Kidney (tissue), 22 donors: Measurements from ENCODE around the gene HES5. TPM values are rescaled to one million over a fixed set of nuclear protein-coding genes. Genes with fewer than 3 reads are reported as not detected.
"Not testable (repeated sequence)": the region's sequence is repeated elsewhere in the genome, so short reads cannot be mapped to it uniquely, and the experiment has no call there.

ENCODE experiments used
- DNase-seq, 5 donors: peaks; one replicate each; pipeline ENCODE4 v3.0.0-alpha.2; 2013 to 2020
- FAIRE-seq: peaks from 2 replicates; lab custom pipeline; 2012; peaks lifted over from hg19 to GRCh38; lab: Jason Lieb, UNC
- H3K27ac ChIP-seq, 2 donors: one replicate each; pipeline ENCODE4 v1.7.0; 2013; ENCODE audit warnings: low read depth in 2 of 2, low read length in 2 of 2, inconsistent platforms in 1 of 2
- H3K27me3 ChIP-seq: one replicate; pipeline ENCODE4 v1.7.1; 2013; ENCODE audit warnings: low read length, inconsistent platforms; ENCODE audit not compliant: control insufficient read depth, insufficient read depth
- H3K36me3 ChIP-seq, 3 donors: one replicate each; pipeline versions ENCODE4 v1.7.0 to v1.7.1; 2013; ENCODE audit warnings: low read length in 3 of 3, control low read depth in 1 of 3, inconsistent platforms in 1 of 3; ENCODE audit not compliant: insufficient read depth in 3 of 3, control insufficient read depth in 2 of 3
- H3K4me1 ChIP-seq, 3 donors: one replicate each; pipeline versions ENCODE4 v1.7.0 to v1.7.1; 2013; ENCODE audit warnings: low read length in 3 of 3, inconsistent platforms in 1 of 3, low read depth in 1 of 3; ENCODE audit not compliant: control insufficient read depth in 2 of 3, insufficient read depth in 2 of 3
- H3K4me3 ChIP-seq, 3 donors: one replicate each; pipeline versions ENCODE4 v1.7.0 to v1.8.1; 2013; ENCODE audit warnings: low read length in 3 of 3, control low read depth in 1 of 3, inconsistent platforms in 1 of 3
- H3K9ac ChIP-seq, 3 donors: one replicate each; pipeline versions ENCODE4 v1.7.0 to v1.7.1; 2013; ENCODE audit warnings: low read length in 3 of 3, control low read depth in 1 of 3, inconsistent platforms in 1 of 3
- H3K9me3 ChIP-seq, 3 donors: one replicate each; pipeline versions ENCODE4 v1.7.0 to v1.7.1; 2013; ENCODE audit warnings: low read length in 3 of 3, control low read depth in 1 of 3, inconsistent platforms in 1 of 3; ENCODE audit not compliant: control insufficient read depth in 2 of 3, insufficient read depth in 1 of 3
- intact Hi-C: fragments of 100-400 bp; cut with DNase I; formaldehyde crosslinking; loops from one replicate; pipeline ENCODE4 v1.11.1; 2022
- long read RNA-seq, 10 donors: library from polyadenylated mRNA in 1 of 10; unstranded in 1 of 10; transcript quantifications; one replicate each; pipeline ENCODE4 v2.0.0 and lab custom pipeline, GENCODE V29; 2021 to 2026
- polyA plus RNA-seq: library from polyadenylated mRNA; stranded (reverse); fragments of 350-450 nt; fragmentation: Illumina TruSeq; extraction: RNeasy Lipid Tissue Mini Kit (QIAGEN cat#74804); gene quantifications from one replicate; pipeline ENCODE4 v1.2.3, GENCODE V29; 2014; ENCODE audit warnings: low read depth, low replicate concordance; ENCODE audit not compliant: insufficient read depth
- total RNA-seq: library from RNA; stranded (reverse); fragmentation: NEBNext Ultra II Directional; extraction: Animal tissue kit (Norgen Biotek cat#: 25700); gene quantifications from one replicate; pipeline ENCODE4 v1.2.1, GENCODE V29; 2021
- TF ChIP-seq, protein P1 (sequence below): IDR thresholded peaks from 3 replicates; pipeline ENCODE4 v1.5.1; 2012; ENCODE audit warnings: mild to moderate bottlenecking, moderate library complexity, borderline replicate concordance; ENCODE audit not compliant: insufficient read depth; ENCODE audit errors: extremely low read depth
- donor health status: control.
- donor health status: control.
- donor health status: control.
- donor health status: control.
- donor health status: control.
- donor health status: DM: yes; HTN: yes; CAD: no.
- donor health status: Normal renal cell carcinoma (clear cell type).

Gene HES5, protein sequence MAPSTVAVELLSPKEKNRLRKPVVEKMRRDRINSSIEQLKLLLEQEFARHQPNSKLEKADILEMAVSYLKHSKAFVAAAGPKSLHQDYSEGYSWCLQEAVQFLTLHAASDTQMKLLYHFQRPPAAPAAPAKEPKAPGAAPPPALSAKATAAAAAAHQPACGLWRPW
- 0.44 TPM for total RNA-seq
- not detected for polyA plus RNA-seq
- long read RNA-seq, donor 1 = 0 reads
- long read RNA-seq, donor 2 = 0 reads
- long read RNA-seq, donor 3 = 0 reads
- long read RNA-seq, donor 4 = 0 reads
- long read RNA-seq, donor 5 = 0 reads
- long read RNA-seq, donor 6, partial matches to known transcripts = 0 of 1 reads
- long read RNA-seq, donor 6, other reads (novel, unspliced or antisense) = 0 of 1 reads
- long read RNA-seq, donor 7, partial matches to known transcripts = 1 of 1 reads
- long read RNA-seq, donor 7, other reads (novel, unspliced or antisense) = 0 of 1 reads
- long read RNA-seq, donor 8 = 0 reads
- long read RNA-seq, donor 9 = 0 reads
- long read RNA-seq, donor 10, partial matches to known transcripts = 0 of 1 reads
- long read RNA-seq, donor 10, other reads (novel, unspliced or antisense) = 0 of 1 reads

DNA sequence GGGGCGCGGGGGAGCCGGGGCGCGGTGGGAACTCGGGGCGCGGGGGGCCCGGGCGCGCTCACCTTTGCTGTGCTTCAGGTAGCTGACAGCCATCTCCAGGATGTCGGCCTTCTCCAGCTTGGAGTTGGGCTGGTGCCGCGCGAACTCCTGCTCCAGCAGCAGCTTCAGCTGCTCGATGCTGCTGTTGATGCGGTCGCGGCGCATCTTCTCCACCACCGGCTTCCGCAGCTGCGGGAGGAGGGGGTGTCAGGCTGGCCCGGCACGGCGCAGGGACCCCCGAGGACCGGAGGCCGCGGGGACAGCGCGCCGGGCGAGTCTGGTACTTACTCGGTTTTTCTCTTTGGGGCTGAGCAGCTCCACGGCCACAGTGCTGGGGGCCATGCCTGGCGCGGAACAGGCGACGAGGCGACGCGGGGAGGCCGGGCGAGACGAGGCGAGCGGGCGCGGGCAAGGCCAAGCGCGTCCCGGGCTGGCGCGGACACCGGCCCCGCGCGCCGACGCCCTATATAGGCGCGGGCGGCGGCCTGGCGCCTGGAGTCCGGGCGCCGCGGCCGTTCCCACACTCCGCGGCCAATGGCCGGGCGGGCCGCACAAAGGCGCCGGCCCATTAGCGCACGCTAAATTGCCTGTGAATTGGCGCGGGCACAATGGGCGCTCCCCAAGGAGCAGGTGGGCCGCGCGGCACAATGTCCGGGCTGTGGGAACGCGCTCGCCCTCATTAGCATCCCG lies at the start of gene HES5:
TSS of gene HES5 (minus strand) at position 480 of the 729 bp plus-strand sequence. CDS start at position 381, 99 bp downstream.
- FAIRE-seq (no peak), DNase-seq (no peak)
- intact Hi-C loops = no loop called here
- Histone ChIP-seq H3K27ac (no peak within 1 kb of the TSS), H3K9ac (no peak within 1 kb of the TSS), H3K4me1 (peaks cover 0 to 20% (median 6%) of the 10 kb centered on the region in 3 donors), H3K4me3 (no peak within 1 kb of the TSS), H3K27me3 (peaks cover 10% of the 10 kb centered on the region), H3K9me3 (no peaks in the 10 kb centered on the region), H3K36me3 (no peaks in the 10 kb centered on the region)
- TF ChIP-seq, protein P1, sequence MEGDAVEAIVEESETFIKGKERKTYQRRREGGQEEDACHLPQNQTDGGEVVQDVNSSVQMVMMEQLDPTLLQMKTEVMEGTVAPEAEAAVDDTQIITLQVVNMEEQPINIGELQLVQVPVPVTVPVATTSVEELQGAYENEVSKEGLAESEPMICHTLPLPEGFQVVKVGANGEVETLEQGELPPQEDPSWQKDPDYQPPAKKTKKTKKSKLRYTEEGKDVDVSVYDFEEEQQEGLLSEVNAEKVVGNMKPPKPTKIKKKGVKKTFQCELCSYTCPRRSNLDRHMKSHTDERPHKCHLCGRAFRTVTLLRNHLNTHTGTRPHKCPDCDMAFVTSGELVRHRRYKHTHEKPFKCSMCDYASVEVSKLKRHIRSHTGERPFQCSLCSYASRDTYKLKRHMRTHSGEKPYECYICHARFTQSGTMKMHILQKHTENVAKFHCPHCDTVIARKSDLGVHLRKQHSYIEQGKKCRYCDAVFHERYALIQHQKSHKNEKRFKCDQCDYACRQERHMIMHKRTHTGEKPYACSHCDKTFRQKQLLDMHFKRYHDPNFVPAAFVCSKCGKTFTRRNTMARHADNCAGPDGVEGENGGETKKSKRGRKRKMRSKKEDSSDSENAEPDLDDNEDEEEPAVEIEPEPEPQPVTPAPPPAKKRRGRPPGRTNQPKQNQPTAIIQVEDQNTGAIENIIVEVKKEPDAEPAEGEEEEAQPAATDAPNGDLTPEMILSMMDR = no peak

DNA sequence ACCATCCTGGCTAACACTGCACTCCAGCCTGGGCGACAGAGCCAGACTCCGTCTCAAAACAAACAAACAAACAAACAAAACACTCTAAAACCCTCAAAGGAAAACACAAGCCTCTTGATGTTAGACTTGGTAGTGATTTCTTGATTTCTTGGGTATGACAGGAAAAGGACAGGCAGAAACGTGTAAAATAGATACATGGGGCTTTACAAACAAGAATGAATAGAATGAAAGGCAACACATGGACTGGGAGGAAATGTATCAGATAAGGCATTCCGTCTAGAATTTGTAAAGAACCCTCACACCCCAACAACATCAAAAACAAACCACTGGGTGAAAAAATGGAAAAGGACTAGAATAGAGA lies 48.7 kb upstream of the HES5 start:
- H3K36me3 ChIP-seq = no peaks in the 10 kb centered on the region
- peaks cover 0 to 21% (median 14%) of the 10 kb centered on the region in 3 donors for H3K4me1 ChIP-seq
- DNase-seq (no peak), FAIRE-seq (no peak)
- H3K27ac ChIP-seq = peak overlapping the region; percentile 82 to 85
- TF ChIP-seq, protein P1 = no peak
- peak overlapping the region in 1 of 3 donors; percentile 44 for H3K9ac ChIP-seq
- intact Hi-C loops = no loop called here
- H3K4me3 ChIP-seq = no peak overlapping the region
- no peaks in the 10 kb centered on the region for H3K9me3 ChIP-seq
- no peaks in the 10 kb centered on the region for H3K27me3 ChIP-seq

DNA sequence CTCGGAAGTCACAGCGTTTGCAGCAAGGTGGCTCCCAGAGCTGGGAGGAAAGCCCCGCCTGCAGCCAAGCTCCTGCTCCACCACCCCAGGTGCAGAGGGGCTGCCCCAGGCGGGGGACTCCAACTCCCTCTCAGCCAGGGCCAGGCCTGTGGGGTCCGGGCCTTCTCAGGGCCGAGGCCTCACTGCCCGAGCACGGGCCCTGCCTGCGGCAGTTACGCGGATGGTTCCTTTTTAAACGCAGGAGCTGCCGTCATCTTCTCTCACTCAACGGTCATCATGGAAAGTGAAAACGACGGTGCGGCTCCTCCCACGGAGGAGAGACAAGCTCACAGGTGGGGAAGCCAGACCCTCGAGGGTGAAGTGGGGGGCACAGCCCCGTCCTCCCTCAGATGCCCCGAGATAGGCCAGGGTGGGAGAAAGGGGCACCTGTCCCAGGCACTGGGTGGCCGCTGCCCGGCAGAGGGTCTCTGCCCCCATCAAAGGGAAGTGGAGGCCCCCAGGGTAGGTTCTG lies 47.6 kb upstream of the HES5 start:
- FAIRE-seq, H3K27me3 ChIP-seq, H3K4me3 ChIP-seq, intact Hi-C loops, H3K9me3 ChIP-seq, H3K36me3 ChIP-seq: not testable (repeated sequence)
- peaks cover 0 to 17% (median 10%) of the 10 kb centered on the region in 3 donors for H3K4me1 ChIP-seq
- peak overlapping the region; percentile 82 to 85 for H3K27ac ChIP-seq
- H3K9ac ChIP-seq = peak overlapping the region in 1 of 3 donors; percentile 51
- peak in 1 of 5 donors; percentile 76 for DNase-seq
